Testis (tissue), 3 donors: ENCODE results near the gene GRK4. TPM values are rescaled to one million over a fixed set of nuclear protein-coding genes. Genes with fewer than 3 reads are reported as not detected.
A peak's percentile ranks its signal among the peaks of the same experiment; 100 is the strongest.

Experiments
- DNase-seq: peaks from one replicate; pipeline ENCODE4 v3.0.0-alpha.2; 2019
- H3K27ac ChIP-seq, 2 donors: fragments of 200-600 bp; sonication (generic); one replicate each; pipeline ENCODE4 v1.5.1; 2019
- H3K27me3 ChIP-seq: fragments of 200-600 bp; sonication (generic); one replicate; pipeline ENCODE4 v1.5.1; 2019
- H3K36me3 ChIP-seq: fragments of 200-600 bp; sonication (generic); one replicate; pipeline ENCODE4 v1.5.1; 2017; ENCODE audit warnings: low read depth; ENCODE audit errors: missing control alignments
- H3K4me1 ChIP-seq: fragments of 200-600 bp; sonication (generic); one replicate; pipeline ENCODE4 v1.5.1; 2019
- H3K4me3 ChIP-seq, 2 donors: fragments of 200-600 bp; sonication (generic); one replicate each; pipeline ENCODE4 v1.5.1; 2017 to 2019
- H3K9me3 ChIP-seq: fragments of 200-600 bp; sonication (generic); one replicate; pipeline ENCODE4 v1.5.1; 2017
- CTCF ChIP-seq, 3 experiments: fragments of 450-650 bp in 2 of 3; fragments of 200-600 bp in 1 of 3; sonication (generic) in 1 of 3; IDR thresholded peaks; one replicate each; pipeline ENCODE4 v1.5.1; 2016 to 2019; ENCODE audit warnings: antibody characterized with exemption in 3 of 3, mild to moderate bottlenecking in 2 of 3, moderate library complexity in 1 of 3
- POLR2A ChIP-seq: fragments of 450-650 bp; IDR thresholded peaks from one replicate; pipeline ENCODE4 v1.6.1; 2017; ENCODE audit warnings: antibody characterized with exemption, mild to moderate bottlenecking, moderate library complexity
- WGBS, 2 donors: methylation state at CpG; one replicate each; pipeline ENCODE4 v1.1.5; 2018; 5-methylcytosine and 5-hydroxymethylcytosine counted together
- intact Hi-C: fragments of 100-400 bp; cut with DNase I; formaldehyde crosslinking; loops from one replicate; pipeline ENCODE4 v1.15.1; 2023; ENCODE audit warnings: low total_unique reads
- polyA plus RNA-seq: library from polyadenylated mRNA; stranded (reverse); fragments of 350-450 nt; fragmentation: Illumina TruSeq; extraction: RNeasy Lipid Tissue Mini Kit (QIAGEN cat#74804); gene quantifications from one replicate; pipeline ENCODE4 v1.2.3, GENCODE V29; 2014; ENCODE audit warnings: low read depth, low replicate concordance; ENCODE audit not compliant: insufficient read depth
- total RNA-seq, 2 donors: library from RNA; depleted of rRNA; stranded (reverse); fragments of >200 nt; gene quantifications; one replicate each; pipeline ENCODE4 v1.2.3, GENCODE V29; 2016

Gene GRK4
- total and polyA plus RNA-seq, 3 donors from 2014 or later, result 33.8 to 106 (median 73.0) TPM

- Histone ChIP-seq H3K36me3 (no peaks in the 10 kb centered on the region), H3K4me1 (peaks cover 7% of the 10 kb centered on the region), H3K9me3 (no peaks in the 10 kb centered on the region), H3K4me3 (no peak overlapping the region), H3K27ac (no peak overlapping the region), H3K27me3 (no peaks in the 10 kb centered on the region)
- 80 to 89% methylated on average over 20 to 38 of the region's 38 CpGs for WGBS, 2 donors
- no peak for DNase-seq
- intact Hi-C loops, result loop anchor here (10.0 kb wide), 1 partner anchor 167 kb away; no protein-coding TSS in a partner anchor
- TF ChIP-seq CTCF (IDR thresholded peaks at IDR 0.05) (no peak), POLR2A (no peak)
Measured at GRCh38 chr4:2931512-2932301, 31.7 kb upstream of the GRK4 start.

GRCh38 chr4:2932321-2932950 is 30.9 kb upstream of the GRK4 start:
- Histone ChIP-seq H3K4me1 (peaks cover 11% of the 10 kb centered on the region), H3K4me3 (no peak overlapping the region), H3K36me3 (no peaks in the 10 kb centered on the region), H3K9me3 (no peaks in the 10 kb centered on the region), H3K27ac (no peak overlapping the region), H3K27me3 (no peaks in the 10 kb centered on the region)
- DNase-seq, result no peak
- 88 to 91% methylated on average over 12 to 18 of the region's 18 CpGs for WGBS, 2 donors
- intact Hi-C loops, result loop anchor here (10.0 kb wide), 1 partner anchor 168 kb away; no protein-coding TSS in a partner anchor
- TF ChIP-seq POLR2A, result no peak
- TF ChIP-seq CTCF (IDR thresholded peaks at IDR 0.05), result no peak

GRCh38 chr4:2932951-2933565 is 30.3 kb upstream of the GRK4 start:
- 76 to 79% methylated on average over 12 to 15 of the region's 15 CpGs for WGBS, 2 donors
- DNase-seq, result no peak
- Histone ChIP-seq H3K27ac (peak overlapping the region in 1 of 2 donors; percentile 72), H3K27me3 (no peaks in the 10 kb centered on the region), H3K4me3 (peak overlapping the region in 1 of 2 donors; percentile 90), H3K9me3 (no peaks in the 10 kb centered on the region), H3K36me3 (no peaks in the 10 kb centered on the region), H3K4me1 (peaks cover 13% of the 10 kb centered on the region)
- TF ChIP-seq POLR2A, result no peak
- no peak for TF ChIP-seq CTCF (IDR thresholded peaks at IDR 0.05)
- intact Hi-C loops, result loop anchor here (10.0 kb wide), 1 partner anchor 168 kb away; no protein-coding TSS in a partner anchor

- H3K9me3 ChIP-seq, result no peaks in the 10 kb centered on the region
- no peak for DNase-seq
- H3K27ac ChIP-seq, result peak overlapping the region; percentile 63 to 72
- no peaks in the 10 kb centered on the region for H3K27me3 ChIP-seq
- H3K4me3 ChIP-seq, result peak overlapping the region; percentile 90 to 97
- intact Hi-C loops, result loop anchor here (10.0 kb wide), 1 partner anchor 169 kb away; no protein-coding TSS in a partner anchor
- H3K4me1 ChIP-seq, result peaks cover 13% of the 10 kb centered on the region
- no peaks in the 10 kb centered on the region for H3K36me3 ChIP-seq
- no peak for TF ChIP-seq POLR2A
- TF ChIP-seq CTCF (IDR thresholded peaks at IDR 0.05), result no peak
- WGBS, 2 donors, result 24 to 34% methylated on average over 16 to 22 of the region's 31 CpGs
Measured at GRCh38 chr4:2933566-2934076, 29.8 kb upstream of the GRK4 start.
